ENCODE results near the gene MRGPRE.
A peak's percentile ranks its signal among the peaks of the same experiment; 100 is the strongest.

The MRGPRE gene

DNA sequence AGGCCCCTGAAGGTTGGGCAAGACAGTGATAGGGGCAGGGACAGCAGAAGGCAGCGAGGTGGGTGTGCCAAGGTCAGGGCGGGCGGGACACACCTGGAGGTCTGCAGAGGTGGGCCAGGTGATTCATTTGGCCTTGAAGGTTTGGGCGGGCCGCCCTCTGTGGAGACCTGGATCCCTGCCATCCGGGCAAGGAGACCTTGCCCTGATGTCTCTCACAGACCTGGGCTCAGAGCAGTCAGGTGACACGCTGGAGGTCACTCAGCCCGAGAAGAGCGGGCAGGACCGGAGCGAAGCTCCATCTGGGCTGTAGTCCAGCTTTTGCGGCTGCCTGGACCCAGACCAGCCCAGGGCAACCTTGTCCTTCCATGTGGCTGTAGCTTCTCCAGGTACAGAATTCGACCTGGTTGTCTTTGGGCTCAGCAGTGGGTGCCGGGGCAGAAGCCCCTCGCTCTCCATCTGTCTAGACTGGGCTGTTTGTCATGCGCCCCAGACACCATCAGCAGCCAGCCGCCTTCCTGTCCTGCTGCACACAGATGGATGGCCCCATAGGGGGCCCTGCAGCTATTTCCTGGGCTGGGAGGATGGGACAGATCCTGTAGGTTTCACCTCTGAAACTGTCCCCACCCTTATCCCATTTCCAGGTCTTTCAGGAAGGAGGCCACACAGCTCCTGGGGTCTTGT is 16.7 kb downstream of the MRGPRE start:
- no peak overlapping the region for H3K27ac ChIP-seq
- peak; percentile 7 to 60 for DNase-seq
- peaks cover 0 to 6% (median 2%) of the 10 kb centered on the region in 4 donors for H3K4me1 ChIP-seq
- peaks cover 0 to 62% of the 10 kb centered on the region in 2 donors for H3K27me3 ChIP-seq
- no peak overlapping the region for H3K4me3 ChIP-seq
- no peaks in the 10 kb centered on the region for H3K36me3 ChIP-seq
- TF ChIP-seq, protein P1, sequence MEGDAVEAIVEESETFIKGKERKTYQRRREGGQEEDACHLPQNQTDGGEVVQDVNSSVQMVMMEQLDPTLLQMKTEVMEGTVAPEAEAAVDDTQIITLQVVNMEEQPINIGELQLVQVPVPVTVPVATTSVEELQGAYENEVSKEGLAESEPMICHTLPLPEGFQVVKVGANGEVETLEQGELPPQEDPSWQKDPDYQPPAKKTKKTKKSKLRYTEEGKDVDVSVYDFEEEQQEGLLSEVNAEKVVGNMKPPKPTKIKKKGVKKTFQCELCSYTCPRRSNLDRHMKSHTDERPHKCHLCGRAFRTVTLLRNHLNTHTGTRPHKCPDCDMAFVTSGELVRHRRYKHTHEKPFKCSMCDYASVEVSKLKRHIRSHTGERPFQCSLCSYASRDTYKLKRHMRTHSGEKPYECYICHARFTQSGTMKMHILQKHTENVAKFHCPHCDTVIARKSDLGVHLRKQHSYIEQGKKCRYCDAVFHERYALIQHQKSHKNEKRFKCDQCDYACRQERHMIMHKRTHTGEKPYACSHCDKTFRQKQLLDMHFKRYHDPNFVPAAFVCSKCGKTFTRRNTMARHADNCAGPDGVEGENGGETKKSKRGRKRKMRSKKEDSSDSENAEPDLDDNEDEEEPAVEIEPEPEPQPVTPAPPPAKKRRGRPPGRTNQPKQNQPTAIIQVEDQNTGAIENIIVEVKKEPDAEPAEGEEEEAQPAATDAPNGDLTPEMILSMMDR (IDR thresholded peaks at IDR 0.05) = no peak
- peaks cover 0 to 11% (median 8%) of the 10 kb centered on the region in 3 donors for H3K9me3 ChIP-seq
- intact Hi-C loops (cut with DNase I; ENCODE audit: low total_unique reads) = loop anchor here (5.0 to 10.0 kb wide), 2 partner anchors 43 to 111 kb away; no protein-coding TSS in a partner anchor

DNA sequence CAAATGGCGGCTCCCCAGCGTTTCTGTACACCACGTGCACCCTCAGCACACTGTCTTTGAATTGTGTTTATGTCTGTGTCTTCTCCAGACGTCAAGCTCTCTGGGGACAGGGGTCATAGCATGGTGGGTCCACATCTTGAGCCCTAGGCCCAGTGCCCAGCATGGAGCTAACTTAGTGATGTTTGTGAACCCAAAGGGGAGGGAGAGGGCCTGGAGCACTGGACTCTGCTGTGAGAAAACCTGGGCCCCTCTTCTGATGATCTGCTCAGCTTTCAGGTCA is 17.9 kb downstream of the MRGPRE start:
- TF ChIP-seq, protein P1 (IDR thresholded peaks at IDR 0.05) = no peak
- Histone ChIP-seq H3K9me3 (peaks cover 0 to 12% (median 8%) of the 10 kb centered on the region in 3 donors), H3K36me3 (no peaks in the 10 kb centered on the region), H3K4me3 (no peak overlapping the region), H3K4me1 (peaks cover 0 to 6% (median 2%) of the 10 kb centered on the region in 4 donors), H3K27me3 (peaks cover 0 to 52% of the 10 kb centered on the region in 2 donors), H3K27ac (no peak overlapping the region)
- intact Hi-C loops (cut with DNase I; ENCODE audit: low total_unique reads) = loop anchor here (10.0 kb wide), 1 partner anchor 110 kb away; no protein-coding TSS in a partner anchor
- peak in 1 of 2 donors; percentile 51 for DNase-seq

DNA sequence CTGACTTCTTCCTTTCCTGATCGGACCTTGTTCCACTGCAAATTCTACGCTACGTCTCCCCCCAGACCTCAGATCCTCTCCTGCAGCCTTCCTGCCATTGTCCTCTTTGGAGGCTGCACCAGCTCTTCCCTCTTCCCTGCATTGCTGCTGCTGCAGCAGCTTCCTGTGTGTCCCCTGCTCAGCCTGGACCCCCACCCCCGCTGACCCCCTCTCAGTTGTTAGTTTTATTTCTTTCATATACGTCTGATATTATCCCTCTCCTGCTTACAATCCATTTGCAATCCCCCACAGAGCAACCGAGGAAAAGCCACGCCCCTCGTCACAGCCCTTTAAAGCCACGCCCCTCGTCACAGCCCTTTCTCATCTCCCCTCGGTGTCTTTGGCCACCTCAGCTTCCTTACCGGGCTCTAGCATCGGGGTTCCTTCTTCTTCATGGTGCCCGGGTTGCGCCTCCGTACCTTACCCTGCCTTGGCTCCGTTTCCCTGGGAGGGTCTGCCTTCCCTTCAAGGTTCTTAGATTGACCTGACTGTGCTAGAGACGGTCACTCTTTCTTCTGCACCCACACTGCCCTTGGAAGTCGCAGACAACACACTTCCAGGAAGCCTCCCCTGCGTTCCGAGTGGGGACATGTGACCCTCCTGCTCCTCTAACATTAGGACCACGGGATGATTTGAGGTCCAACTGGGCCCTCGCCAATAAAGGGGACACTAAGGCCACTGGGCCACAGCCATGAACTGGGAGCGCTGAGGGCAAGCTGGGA is 18.4 kb downstream of the MRGPRE start:
- H3K36me3 ChIP-seq = no peaks in the 10 kb centered on the region
- H3K27me3 ChIP-seq = peaks cover 0 to 47% of the 10 kb centered on the region in 2 donors
- no peak overlapping the region for H3K27ac ChIP-seq
- intact Hi-C loops (cut with DNase I; ENCODE audit: low total_unique reads) = loop anchor here (10.0 kb wide), 1 partner anchor 109 kb away; no protein-coding TSS in a partner anchor
- peaks cover 0 to 6% (median 2%) of the 10 kb centered on the region in 4 donors for H3K4me1 ChIP-seq
- DNase-seq = peak in 1 of 2 donors; percentile 41
- no peak overlapping the region for H3K4me3 ChIP-seq
- H3K9me3 ChIP-seq = peaks cover 0 to 12% (median 8%) of the 10 kb centered on the region in 3 donors
- TF ChIP-seq, protein P1 (IDR thresholded peaks at IDR 0.05) = no peak

DNA sequence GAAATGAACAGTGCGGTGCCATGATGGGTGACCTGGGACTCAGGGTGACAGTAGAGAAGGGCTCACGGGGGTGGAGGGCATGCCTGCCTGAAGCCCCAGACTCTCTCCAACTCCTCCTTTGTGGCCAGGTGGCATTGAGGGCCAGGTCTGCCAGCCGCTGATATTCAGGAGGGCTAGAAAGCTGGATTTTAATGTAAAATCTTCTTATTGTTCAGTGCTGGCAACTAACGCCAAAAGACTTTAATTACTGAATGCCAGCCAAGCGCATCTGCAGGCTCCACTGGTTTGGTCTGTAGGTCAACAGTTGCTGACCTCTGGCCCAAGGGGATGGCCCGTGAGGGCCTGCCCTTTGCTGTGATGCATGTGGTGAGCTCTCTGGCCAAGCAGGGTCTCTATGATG is 23.9 kb downstream of the MRGPRE start:
- no peak overlapping the region for H3K27ac ChIP-seq
- DNase-seq = no peak
- peaks cover 0 to 19% of the 10 kb centered on the region in 2 donors for H3K27me3 ChIP-seq
- H3K4me1 ChIP-seq = peaks cover 0 to 14% (median 9%) of the 10 kb centered on the region in 4 donors
- TF ChIP-seq, protein P1 (IDR thresholded peaks at IDR 0.05) = no peak
- intact Hi-C loops (cut with DNase I; ENCODE audit: low total_unique reads) = no loop called here
- peaks cover 0 to 12% (median 8%) of the 10 kb centered on the region in 3 donors for H3K9me3 ChIP-seq
- H3K4me3 ChIP-seq = no peak overlapping the region
- H3K36me3 ChIP-seq = no peaks in the 10 kb centered on the region

DNA sequence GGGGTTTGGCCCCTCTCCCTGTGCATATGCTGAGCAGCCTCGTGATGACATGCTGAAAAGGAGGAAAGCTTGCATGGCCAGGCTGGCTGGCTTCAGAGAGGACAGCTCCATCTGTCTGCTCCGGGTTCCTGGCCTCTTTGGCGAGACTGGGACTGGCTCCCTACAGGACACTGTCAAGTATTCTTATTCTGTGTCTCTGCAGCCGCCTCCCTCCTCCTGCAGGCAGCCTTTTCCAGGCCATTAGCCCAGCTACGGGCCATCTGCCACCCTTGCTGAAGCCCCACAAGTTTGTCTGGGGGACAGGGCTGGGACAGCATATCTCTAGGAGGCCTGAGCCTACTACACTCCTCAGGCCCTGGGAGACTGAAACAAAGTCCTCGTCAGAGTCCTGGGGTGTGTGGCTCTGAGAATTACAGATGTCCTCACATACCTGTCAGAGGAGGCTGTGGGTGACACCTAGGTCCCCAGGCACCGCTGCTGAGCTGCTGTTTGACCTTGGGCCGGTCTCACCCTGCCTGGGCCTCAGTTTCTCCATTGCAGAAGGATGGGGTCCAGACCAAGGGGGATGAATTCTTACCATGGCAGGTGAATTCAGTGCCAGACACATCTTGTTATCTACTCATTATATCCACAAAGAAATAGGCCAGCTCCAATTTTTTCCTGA is 24.6 kb downstream of the MRGPRE start:
- Histone ChIP-seq H3K4me3 (no peak overlapping the region), H3K9me3 (peaks cover 0 to 12% (median 8%) of the 10 kb centered on the region in 3 donors), H3K27me3 (peaks cover 0 to 25% of the 10 kb centered on the region in 2 donors), H3K27ac (no peak overlapping the region), H3K4me1 (peaks cover 0 to 21% (median 13%) of the 10 kb centered on the region in 4 donors), H3K36me3 (no peaks in the 10 kb centered on the region)
- intact Hi-C loops (cut with DNase I; ENCODE audit: low total_unique reads) = no loop called here
- TF ChIP-seq, protein P1 (IDR thresholded peaks at IDR 0.05) = no peak
- DNase-seq = no peak
